Liver (tissue), 3 donors: ENCODE results near the gene HSD17B8.

Source experiments
- JUND ChIP-seq, 2 donors: IDR thresholded peaks; 2 replicates each; pipeline ENCODE4 v1.6.1; 2016; ENCODE audit warnings: antibody characterized with exemption in 2 of 2
- RAD21 ChIP-seq, 2 donors: IDR thresholded peaks; 2 replicates each; pipeline ENCODE4 v1.6.1; 2016; ENCODE audit warnings: antibody characterized with exemption in 2 of 2, mild to moderate bottlenecking in 2 of 2
- REST ChIP-seq: IDR thresholded peaks from 2 replicates; pipeline ENCODE4 v1.6.1; 2016; ENCODE audit warnings: antibody characterized with exemption, mild to moderate bottlenecking
- SP1 ChIP-seq: IDR thresholded peaks from 2 replicates; pipeline ENCODE4 v1.6.1; 2018; ENCODE audit warnings: antibody characterized with exemption, mild to moderate bottlenecking
- TAF1 ChIP-seq: conservative IDR thresholded peaks from 2 replicates; pipeline ENCODE4 v1.6.1; 2016; ENCODE audit warnings: antibody characterized with exemption, mild to moderate bottlenecking
- TF ChIP-seq, protein P1 (sequence below): IDR thresholded peaks from 2 replicates; pipeline ENCODE4 v1.6.1; 2016; ENCODE audit warnings: antibody characterized with exemption
- TF ChIP-seq, protein P2 (sequence below): fragments of 150-350 bp; IDR thresholded peaks from 2 replicates; pipeline ENCODE4 v1.5.1; 2017; ENCODE audit warnings: improper control_type of control experiment, low read depth, low read length; ENCODE audit not compliant: missing input control
- donor health status: healthy.
- donor health status: healthy.

GRCh38 chr6:33166811-33167210 lies 37.6 kb upstream of the HSD17B8 start:
- TF ChIP-seq, protein P1, sequence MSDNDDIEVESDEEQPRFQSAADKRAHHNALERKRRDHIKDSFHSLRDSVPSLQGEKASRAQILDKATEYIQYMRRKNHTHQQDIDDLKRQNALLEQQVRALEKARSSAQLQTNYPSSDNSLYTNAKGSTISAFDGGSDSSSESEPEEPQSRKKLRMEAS = no peak
- TF ChIP-seq, protein P2, sequence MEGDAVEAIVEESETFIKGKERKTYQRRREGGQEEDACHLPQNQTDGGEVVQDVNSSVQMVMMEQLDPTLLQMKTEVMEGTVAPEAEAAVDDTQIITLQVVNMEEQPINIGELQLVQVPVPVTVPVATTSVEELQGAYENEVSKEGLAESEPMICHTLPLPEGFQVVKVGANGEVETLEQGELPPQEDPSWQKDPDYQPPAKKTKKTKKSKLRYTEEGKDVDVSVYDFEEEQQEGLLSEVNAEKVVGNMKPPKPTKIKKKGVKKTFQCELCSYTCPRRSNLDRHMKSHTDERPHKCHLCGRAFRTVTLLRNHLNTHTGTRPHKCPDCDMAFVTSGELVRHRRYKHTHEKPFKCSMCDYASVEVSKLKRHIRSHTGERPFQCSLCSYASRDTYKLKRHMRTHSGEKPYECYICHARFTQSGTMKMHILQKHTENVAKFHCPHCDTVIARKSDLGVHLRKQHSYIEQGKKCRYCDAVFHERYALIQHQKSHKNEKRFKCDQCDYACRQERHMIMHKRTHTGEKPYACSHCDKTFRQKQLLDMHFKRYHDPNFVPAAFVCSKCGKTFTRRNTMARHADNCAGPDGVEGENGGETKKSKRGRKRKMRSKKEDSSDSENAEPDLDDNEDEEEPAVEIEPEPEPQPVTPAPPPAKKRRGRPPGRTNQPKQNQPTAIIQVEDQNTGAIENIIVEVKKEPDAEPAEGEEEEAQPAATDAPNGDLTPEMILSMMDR = no peak
- TF ChIP-seq SP1 (no peak), RAD21 (IDR thresholded peaks at IDR 0.05) (no peak), JUND (IDR thresholded peaks at IDR 0.05) (no peak), TAF1 (no peak), REST (no peak)
